IMR-90 (cell line): ENCODE data around the gene MUC6. TPM values are rescaled to one million over a fixed set of nuclear protein-coding genes. Genes with fewer than 3 reads are reported as not detected.
A peak's percentile ranks its signal among the peaks of the same experiment; 100 is the strongest.

Source experiments
- ATAC-seq: fragments of 200-7000 bp; cut with Tn5 transposase; 2 replicates; pipeline ENCODE4 v1.9.1; 2020; ENCODE audit warnings: low read depth, mild to moderate bottlenecking, moderate library complexity
- BruUV-seq: library from RNA; stranded (reverse); fragments of 400-500 nt; replicated peaks from 2 replicates; lab custom pipeline; 2021; lab: Mats Ljungman, UMichigan
- CTCF ChIA-PET: fragments of 300-600 bp; formaldehyde crosslinking; extraction: SDS; loops from one replicate; lab custom pipeline; 2021; ENCODE audit warnings: antibody characterized with exemption; lab: Yijun Ruan, JAX
- POLR2A ChIA-PET: fragments of 300-600 bp; sonication (Branson Sonifier 250); formaldehyde crosslinking; loops from one replicate; lab custom pipeline; 2022; ENCODE audit warnings: antibody characterized with exemption; ENCODE audit not compliant: unreplicated experiment; lab: Charles Lee
- DNase-seq: peaks from one replicate; pipeline ENCODE4 v3.0.0; 2013
- H2AFZ ChIP-seq: replicated peaks from 2 replicates; pipeline ENCODE3; 2013; ENCODE audit warnings: low read length, mild to moderate bottlenecking; ENCODE audit not compliant: poor library complexity
- H2AK5ac ChIP-seq: 2 replicates; pipeline ENCODE4 v1.6.1; 2013; ENCODE audit warnings: low read depth, low read length, inconsistent platforms
- H2AK9ac ChIP-seq: replicated peaks from 2 replicates; pipeline ENCODE3; 2013; ENCODE audit warnings: mild to moderate bottlenecking, low read depth, low read length, moderate library complexity; ENCODE audit not compliant: poor library complexity
- H2BK120ac ChIP-seq: 2 replicates; pipeline ENCODE4 v1.6.1; 2013; ENCODE audit warnings: low read depth, low read length, inconsistent platforms
- H2BK15ac ChIP-seq: 3 replicates; pipeline ENCODE4 v1.6.1; 2013; ENCODE audit warnings: low read depth, low read length, inconsistent platforms
- H2BK20ac ChIP-seq: 2 replicates; pipeline ENCODE4 v1.6.1; 2013; ENCODE audit warnings: low read depth, mild to moderate bottlenecking, inconsistent platforms, low read length, moderate library complexity
- H2BK5ac ChIP-seq: 2 replicates; pipeline ENCODE4 v1.6.1; 2013; ENCODE audit warnings: mild to moderate bottlenecking, low read depth, low read length, inconsistent platforms; ENCODE audit not compliant: poor library complexity, severe bottlenecking
- H3K14ac ChIP-seq: replicated peaks from 2 replicates; pipeline ENCODE4 v1.6.1; 2013; ENCODE audit warnings: low read depth, low read length, inconsistent platforms
- H3K18ac ChIP-seq: 2 replicates; pipeline ENCODE4 v1.6.1; 2013; ENCODE audit warnings: low read depth, low read length, control low read depth
- H3K23ac ChIP-seq: 2 replicates; pipeline ENCODE4 v1.6.1; 2013; ENCODE audit warnings: low read depth, low read length, inconsistent platforms
- H3K27ac ChIP-seq: 2 replicates; pipeline ENCODE4 v1.5.1; 2013; ENCODE audit warnings: mild to moderate bottlenecking, control low read depth, low read length; ENCODE audit not compliant: insufficient read depth
- H3K27me3 ChIP-seq: 2 replicates; pipeline ENCODE4 v1.6.1; 2013; ENCODE audit warnings: low read length; ENCODE audit not compliant: control insufficient read depth, insufficient read depth
- H3K36me3 ChIP-seq: 2 replicates; pipeline ENCODE4 v1.6.1; 2013; ENCODE audit warnings: low read length, mixed read lengths; ENCODE audit not compliant: control insufficient read depth, insufficient read depth
- H3K4ac ChIP-seq: 2 replicates; pipeline ENCODE4 v1.6.1; 2013; ENCODE audit warnings: low read depth, low read length, inconsistent platforms
- H3K4me1 ChIP-seq: 2 replicates; pipeline ENCODE4 v1.6.1; 2013; ENCODE audit warnings: low read length, mixed read lengths; ENCODE audit not compliant: control insufficient read depth, insufficient read depth
- H3K4me2 ChIP-seq: 2 replicates; pipeline ENCODE4 v1.6.1; 2013; ENCODE audit warnings: low read depth, mild to moderate bottlenecking, control low read depth, low read length, moderate library complexity
- H3K4me3 ChIP-seq: 2 replicates; pipeline ENCODE4 v1.5.1; 2013; ENCODE audit warnings: low read depth, mild to moderate bottlenecking, control low read depth, low read length, moderate library complexity; ENCODE audit not compliant: insufficient read depth
- H3K56ac ChIP-seq: 2 replicates; pipeline ENCODE4 v1.6.1; 2013; ENCODE audit warnings: low read length, inconsistent platforms; ENCODE audit not compliant: insufficient read depth; ENCODE audit errors: extremely low read depth
- H3K79me1 ChIP-seq, 2 experiments: 2 replicates each; pipeline ENCODE4 v1.6.1; 2013; ENCODE audit warnings: low read length in 2 of 2, inconsistent platforms in 1 of 2, low read depth in 1 of 2
- H3K9ac ChIP-seq: 2 replicates; pipeline ENCODE4 v1.6.1; 2013; ENCODE audit warnings: low read depth, low read length, control low read depth
- H3K9me1 ChIP-seq: 2 replicates; pipeline ENCODE4 v1.6.1; 2013; ENCODE audit warnings: low read length, inconsistent platforms; ENCODE audit not compliant: insufficient read depth
- H3K9me3 ChIP-seq: 2 replicates; pipeline ENCODE4 v1.6.1; 2013; ENCODE audit warnings: low read length; ENCODE audit not compliant: control insufficient read depth, insufficient read depth
- H4K20me1 ChIP-seq: 2 replicates; pipeline ENCODE4 v1.6.1; 2013; ENCODE audit warnings: low read length, inconsistent platforms; ENCODE audit not compliant: insufficient read depth
- H4K5ac ChIP-seq: 2 replicates; pipeline ENCODE4 v1.6.1; 2013; ENCODE audit warnings: mild to moderate bottlenecking, low read depth, low read length, control low read depth
- H4K8ac ChIP-seq, 2 experiments: 2 replicates each; pipeline ENCODE4 v1.6.1; 2013; ENCODE audit warnings: low read depth in 2 of 2, low read length in 2 of 2, control low read depth in 1 of 2, inconsistent platforms in 1 of 2
- H4K91ac ChIP-seq: 2 replicates; pipeline ENCODE4 v1.6.1; 2013; ENCODE audit warnings: low read depth, low read length, inconsistent platforms; ENCODE audit not compliant: insufficient read depth
- FOS ChIP-seq: fragments of 150-350 bp; IDR thresholded peaks from 2 replicates; pipeline ENCODE4 v1.6.1; 2016; ENCODE audit warnings: low read depth, low read length
- MAFK ChIP-seq: IDR thresholded peaks from 2 replicates; pipeline ENCODE4 v1.6.1; 2012; ENCODE audit warnings: low read depth, low read length, improper control_type of control experiment
- RCOR1 ChIP-seq: IDR thresholded peaks from 2 replicates; pipeline ENCODE4 v1.6.1; 2012; ENCODE audit warnings: mild to moderate bottlenecking, low read length, improper control_type of control experiment; ENCODE audit not compliant: insufficient replicate concordance
- SMC3 ChIP-seq: fragments of 150-350 bp; IDR thresholded peaks from 2 replicates; pipeline ENCODE4 v1.6.1; 2016; ENCODE audit warnings: low read depth, mild to moderate bottlenecking, antibody characterized with exemption, low read length, moderate library complexity
- WGBS, 2 experiments: methylation state at CpG; one replicate each; pipeline versions ENCODE4 v1.1.5 to v1.1.7; 2013; ENCODE audit warnings: missing lambda C conversion rate in 2 of 2; ENCODE audit not compliant: insufficient read length in 1 of 2; ENCODE audit errors: extremely low coverage in 2 of 2; 5-methylcytosine and 5-hydroxymethylcytosine counted together
- dilution Hi-C: fragments of 300-500 bp; cut with HindIII; formaldehyde crosslinking; loops from one replicate; pipeline ENCODE4 v1.14.3; 2018; ENCODE audit warnings: low sequenced_read_pairs; ENCODE audit not compliant: unreplicated experiment
- in situ Hi-C: fragments of 300-500 bp; cut with MboI; formaldehyde crosslinking; loops from 3 replicates; pipeline ENCODE4 v1.14.3; 2019; ENCODE audit warnings: low sequenced_read_pairs, inconsistent platforms, mixed read lengths
- intact Hi-C: fragments of 100-400 bp; cut with micrococcal nuclease; formaldehyde crosslinking; loops from 2 replicates; pipeline ENCODE4 v1.10.0; 2022
- polyA plus RNA-seq, 3 experiments: library from polyadenylated mRNA; depleted of rRNA; stranded (reverse); fragments of >200 nt; gene quantifications; 2 replicates each; pipeline ENCODE4 v1.2.3, GENCODE V29; 2012; ENCODE audit warnings: low replicate concordance in 1 of 3
- total RNA-seq: library from RNA; depleted of rRNA; stranded (reverse); fragments of >200 nt; gene quantifications from 2 replicates; pipeline ENCODE4 v1.2.3, GENCODE V29; 2012
- TF ChIP-seq, protein P1 (sequence below): conservative IDR thresholded peaks from 2 replicates; pipeline ENCODE4 v1.5.1; 2012; ENCODE audit warnings: mild to moderate bottlenecking, low read depth, low read length, improper control_type of control experiment

The MUC6 gene
- total and polyA plus RNA-seq, 2 of the 4 experiments (the other 2 are of a cell fraction) = not detected

DNA sequence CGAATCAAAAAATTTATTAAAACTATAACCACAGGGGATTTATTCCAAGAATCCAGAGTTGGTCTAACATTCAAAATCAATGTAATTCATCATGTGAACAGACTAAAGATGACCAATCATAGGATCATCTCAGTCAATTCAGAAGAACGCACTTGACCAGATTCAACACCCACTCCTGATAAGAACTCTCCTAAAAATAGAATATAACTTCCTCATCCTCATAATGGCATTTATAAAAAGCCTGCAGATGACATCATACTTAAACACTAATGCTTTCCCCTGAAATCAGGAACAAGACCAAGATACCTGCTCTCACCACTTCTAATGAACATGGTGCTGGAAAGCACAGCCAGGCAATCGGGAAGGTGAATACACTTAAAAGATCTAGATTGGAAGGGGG is 27.6 kb upstream of the MUC6 start:
- Histone ChIP-seq H3K4me2 (no peak overlapping the region), H2BK20ac (no peak overlapping the region), H2AK5ac (no peak overlapping the region), H2AFZ (no peak overlapping the region), H2BK120ac (no peak overlapping the region), H3K36me3 (no peaks in the 10 kb centered on the region), H3K4me1 (peaks cover 9% of the 10 kb centered on the region), H4K8ac (no peak overlapping the region), H3K27me3 (peaks cover 4% of the 10 kb centered on the region), H2BK15ac (no peak overlapping the region), H4K5ac (no peak overlapping the region), H2AK9ac (no peak overlapping the region), H3K27ac (no peak overlapping the region), H3K9me3 (peaks cover 5% of the 10 kb centered on the region), H2BK5ac (no peak overlapping the region), H3K18ac (no peak overlapping the region), H3K4ac (no peak overlapping the region), H3K9me1 (no peaks in the 10 kb centered on the region), H3K56ac (no peak overlapping the region), H3K14ac (no peak overlapping the region), H4K20me1 (no peaks in the 10 kb centered on the region), H3K4me3 (no peak overlapping the region), H3K23ac (no peak overlapping the region), H4K91ac (no peak overlapping the region), H3K79me1 (no peaks in the 10 kb centered on the region), H3K9ac (no peak overlapping the region)
- WGBS, 2 experiments = 88% methylated on average over 1 of the region's 3 CpGs; no CpG with 5 or more reads in 1 of the 2 experiments
- ATAC-seq (no peak), DNase-seq (peak; percentile 53)
- BruUV-seq = no TSS peak
- intact Hi-C loops = no loop called here
- in situ Hi-C loops = no loop called here
- ChIA-PET CTCF (no interaction called here), POLR2A (no interaction called here)
- dilution Hi-C loops = no loop called here
- no peak for TF ChIP-seq MAFK
- no peak for TF ChIP-seq FOS
- no peak for TF ChIP-seq RCOR1
- TF ChIP-seq, protein P1, sequence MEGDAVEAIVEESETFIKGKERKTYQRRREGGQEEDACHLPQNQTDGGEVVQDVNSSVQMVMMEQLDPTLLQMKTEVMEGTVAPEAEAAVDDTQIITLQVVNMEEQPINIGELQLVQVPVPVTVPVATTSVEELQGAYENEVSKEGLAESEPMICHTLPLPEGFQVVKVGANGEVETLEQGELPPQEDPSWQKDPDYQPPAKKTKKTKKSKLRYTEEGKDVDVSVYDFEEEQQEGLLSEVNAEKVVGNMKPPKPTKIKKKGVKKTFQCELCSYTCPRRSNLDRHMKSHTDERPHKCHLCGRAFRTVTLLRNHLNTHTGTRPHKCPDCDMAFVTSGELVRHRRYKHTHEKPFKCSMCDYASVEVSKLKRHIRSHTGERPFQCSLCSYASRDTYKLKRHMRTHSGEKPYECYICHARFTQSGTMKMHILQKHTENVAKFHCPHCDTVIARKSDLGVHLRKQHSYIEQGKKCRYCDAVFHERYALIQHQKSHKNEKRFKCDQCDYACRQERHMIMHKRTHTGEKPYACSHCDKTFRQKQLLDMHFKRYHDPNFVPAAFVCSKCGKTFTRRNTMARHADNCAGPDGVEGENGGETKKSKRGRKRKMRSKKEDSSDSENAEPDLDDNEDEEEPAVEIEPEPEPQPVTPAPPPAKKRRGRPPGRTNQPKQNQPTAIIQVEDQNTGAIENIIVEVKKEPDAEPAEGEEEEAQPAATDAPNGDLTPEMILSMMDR = no peak
- TF ChIP-seq SMC3 = no peak
